Fibroblast of lung (primary cell): ENCODE data around the gene PIK3C2G.

ENCODE experiments used
- EZH2 ChIP-seq: IDR thresholded peaks from 2 replicates; pipeline ENCODE4 v1.5.1; 2012; ENCODE audit warnings: low read length, control low read depth, mild to moderate bottlenecking; ENCODE audit errors: missing control alignments
- TF ChIP-seq, protein P1 (sequence below), 2 donors: IDR thresholded peaks in 1 of 2; conservative IDR thresholded peaks in 1 of 2; 1 replicate in 1 of 2; 2 replicates in 1 of 2; pipeline ENCODE4 v1.5.1; 2011 to 2012; ENCODE audit warnings: low read length in 2 of 2, control low read depth in 1 of 2, inconsistent platforms in 1 of 2, low read depth in 1 of 2, mild to moderate bottlenecking in 1 of 2

DNA sequence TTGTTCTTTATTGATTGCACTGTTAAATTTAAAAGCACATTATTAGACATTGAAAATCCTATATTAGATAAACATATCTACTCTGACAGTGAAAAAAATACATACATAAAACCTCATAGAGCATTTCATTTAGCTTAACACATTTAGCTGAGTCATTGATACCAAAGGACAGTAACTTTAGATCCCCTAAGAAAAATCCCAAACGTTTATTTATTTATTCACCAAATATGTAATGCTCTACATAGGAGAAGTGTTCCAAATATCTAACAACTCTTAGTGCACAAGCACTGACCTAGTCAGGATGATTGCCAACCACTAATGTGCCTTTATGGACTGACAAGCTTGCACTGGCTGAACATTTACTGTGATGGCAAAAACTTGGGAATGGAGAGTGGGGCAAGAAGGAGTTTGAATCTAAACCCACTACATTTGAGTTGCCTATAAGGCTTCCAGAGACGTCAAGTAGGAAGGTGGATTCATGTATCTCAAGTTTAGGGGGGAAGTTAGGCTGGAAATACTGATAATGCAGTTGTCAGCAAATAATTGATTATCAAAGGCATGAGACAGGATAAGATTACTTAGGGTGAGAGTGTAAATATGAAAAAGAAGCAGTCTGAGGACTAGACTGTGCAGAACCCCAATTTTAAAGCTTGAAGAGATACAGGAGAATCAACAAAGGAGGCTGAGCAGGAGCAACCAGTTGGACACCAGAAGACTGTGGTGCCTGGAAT lies 320.1 kb downstream of the PIK3C2G start:
- TF ChIP-seq, protein P1, sequence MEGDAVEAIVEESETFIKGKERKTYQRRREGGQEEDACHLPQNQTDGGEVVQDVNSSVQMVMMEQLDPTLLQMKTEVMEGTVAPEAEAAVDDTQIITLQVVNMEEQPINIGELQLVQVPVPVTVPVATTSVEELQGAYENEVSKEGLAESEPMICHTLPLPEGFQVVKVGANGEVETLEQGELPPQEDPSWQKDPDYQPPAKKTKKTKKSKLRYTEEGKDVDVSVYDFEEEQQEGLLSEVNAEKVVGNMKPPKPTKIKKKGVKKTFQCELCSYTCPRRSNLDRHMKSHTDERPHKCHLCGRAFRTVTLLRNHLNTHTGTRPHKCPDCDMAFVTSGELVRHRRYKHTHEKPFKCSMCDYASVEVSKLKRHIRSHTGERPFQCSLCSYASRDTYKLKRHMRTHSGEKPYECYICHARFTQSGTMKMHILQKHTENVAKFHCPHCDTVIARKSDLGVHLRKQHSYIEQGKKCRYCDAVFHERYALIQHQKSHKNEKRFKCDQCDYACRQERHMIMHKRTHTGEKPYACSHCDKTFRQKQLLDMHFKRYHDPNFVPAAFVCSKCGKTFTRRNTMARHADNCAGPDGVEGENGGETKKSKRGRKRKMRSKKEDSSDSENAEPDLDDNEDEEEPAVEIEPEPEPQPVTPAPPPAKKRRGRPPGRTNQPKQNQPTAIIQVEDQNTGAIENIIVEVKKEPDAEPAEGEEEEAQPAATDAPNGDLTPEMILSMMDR (conservative IDR thresholded peaks at IDR 0.05 in 1 of 2, IDR thresholded peaks at IDR 0.05 in 1 of 2; ENCODE audit: low read depth in 1 of 2, low read length in 2 of 2) = no peak
- no peak for TF ChIP-seq EZH2
